ENCODE measurements around the gene MAGEB17. TPM values are rescaled to one million over a fixed set of nuclear protein-coding genes. Genes with fewer than 3 reads are reported as not detected.

Gene MAGEB17
- total and polyA plus RNA-seq, 2 of the 8 experiments (the other 6 are each of a cell fraction or from before 2014, with no cell fraction given) = 0.48 to 1.1 TPM

DNA sequence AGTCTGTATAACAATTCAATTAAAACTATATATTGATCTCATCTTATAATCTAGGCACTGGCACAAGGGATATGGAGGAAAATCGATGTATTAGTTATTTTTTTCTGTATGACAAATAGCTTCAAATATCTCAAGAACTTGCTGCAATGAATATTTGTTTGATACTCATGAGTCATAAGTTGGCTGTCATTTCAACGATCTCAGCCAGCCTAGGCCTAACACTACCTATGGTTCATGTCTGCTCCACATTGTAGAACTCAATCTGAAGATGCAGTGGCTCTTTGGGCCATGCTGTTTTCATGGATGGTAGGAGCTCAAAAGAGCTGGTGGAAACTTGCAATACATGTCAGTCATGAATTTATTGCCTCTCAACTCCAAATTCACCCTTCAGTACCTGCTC, 44.7 kb downstream of the MAGEB17 start:
- no peak overlapping the region for H3K4ac ChIP-seq (replicated peaks; ENCODE audit: insufficient read length, low read depth, low read length)
- no peaks in the 10 kb centered on the region for H3K79me2 ChIP-seq (ENCODE audit: control insufficient read depth in 1 of 2, insufficient read depth in 2 of 2, low read length in 2 of 2)
- WGBS, 2 experiments (ENCODE audit: extremely low coverage in 1 of 2, insufficient coverage in 1 of 2, insufficient read length in 1 of 2, insufficient replicate concordance in 2 of 2, low coverage in 1 of 2, low lambda C conversion rate in 2 of 2, missing lambda C conversion rate in 1 of 2) = 92% methylated on average over 2 of the region's 2 CpGs; no CpG with 5 or more reads in 1 of the 2 experiments
- peak overlapping the region; percentile 95 for H3K18ac ChIP-seq (ENCODE audit: extremely low read depth, low read length)
- peak overlapping the region; percentile 96; the same call in 1 of the 2 replicates for H2BK5ac ChIP-seq (ENCODE audit: low read depth, low read length)
- peak overlapping the region; percentile 97 for H2BK12ac ChIP-seq (ENCODE audit: low read depth, low read length)
- H2BK120ac ChIP-seq (replicated peaks; ENCODE audit: low read depth, low read length) = peak overlapping the region; percentile 13
- H3K14ac ChIP-seq (ENCODE audit: insufficient read length) = no peak overlapping the region
- no peak overlapping the region for H4K5ac ChIP-seq (ENCODE audit: insufficient read length, low read depth, low read length)
- H3K4me2 ChIP-seq (ENCODE audit: insufficient read depth in 1 of 2, low read depth in 2 of 2, low read length in 2 of 2) = no peak overlapping the region
- no peaks in the 10 kb centered on the region for H3K9me3 ChIP-seq (ENCODE audit: insufficient read depth in 2 of 2, low read depth in 1 of 2, low read length in 1 of 2)
- H4K20me1 ChIP-seq (replicated peaks in 1 of 2; ENCODE audit: control insufficient read depth in 1 of 2, insufficient read depth in 2 of 2, low read length in 2 of 2) = no peaks in the 10 kb centered on the region
- peak overlapping the region; percentile 66 for H4K91ac ChIP-seq (replicated peaks; ENCODE audit: insufficient read length, low read length)
- no peaks in the 10 kb centered on the region for H3K79me1 ChIP-seq (ENCODE audit: low read depth, low read length)
- no peak overlapping the region for H2AFZ ChIP-seq (ENCODE audit: low read length)
- no peak overlapping the region for H2AK5ac ChIP-seq (ENCODE audit: low read depth, low read length)
- no peak overlapping the region for H3K9ac ChIP-seq (replicated peaks in 1 of 4; ENCODE audit: extremely low read depth in 1 of 4, low read depth in 3 of 4, low read length in 3 of 4)
- H3K36me3 ChIP-seq (ENCODE audit: control insufficient read depth in 2 of 4, insufficient read depth in 4 of 4, low read length in 3 of 4) = no peaks in the 10 kb centered on the region
- CTCF ChIA-PET (ENCODE audit: partially characterized antibody) = interaction anchor here (0.8 to 1.8 kb wide), 15 partner anchors 13 to 459 kb away, joined by 3 to 10 read pairs (median 4); partner anchors contain the start of gene GRPR
- H4K8ac ChIP-seq (ENCODE audit: extremely low read depth, insufficient read depth, low read length) = no peak overlapping the region
- H3K23ac ChIP-seq (ENCODE audit: insufficient read length) = no peak overlapping the region
- no peak for TF ChIP-seq ZNF274 (IDR thresholded peaks at IDR 0.05; ENCODE audit: borderline replicate concordance, extremely low read depth, low read length)
- TF ChIP-seq GABPA (IDR thresholded peaks at IDR 0.05; ENCODE audit: borderline replicate concordance, insufficient read depth, low read length) = no peak
- TF ChIP-seq ASH2L (IDR thresholded peaks at IDR 0.05; ENCODE audit: low read length) = no peak
- no peak for TF ChIP-seq SUZ12 (IDR thresholded peaks at IDR 0.05; ENCODE audit: low read length)
- TF ChIP-seq, protein P1, sequence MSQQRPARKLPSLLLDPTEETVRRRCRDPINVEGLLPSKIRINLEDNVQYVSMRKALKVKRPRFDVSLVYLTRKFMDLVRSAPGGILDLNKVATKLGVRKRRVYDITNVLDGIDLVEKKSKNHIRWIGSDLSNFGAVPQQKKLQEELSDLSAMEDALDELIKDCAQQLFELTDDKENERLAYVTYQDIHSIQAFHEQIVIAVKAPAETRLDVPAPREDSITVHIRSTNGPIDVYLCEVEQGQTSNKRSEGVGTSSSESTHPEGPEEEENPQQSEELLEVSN (IDR thresholded peaks at IDR 0.05) = no peak
- H3K23me2 ChIP-seq (ENCODE audit: low read depth, low read length) = no peaks in the 10 kb centered on the region
- H2BK15ac ChIP-seq (ENCODE audit: low read length) = no peak overlapping the region
- H3K4me3 ChIP-seq (ENCODE audit: extremely low read depth in 1 of 4, insufficient read depth in 2 of 4, low read depth in 3 of 4, low read length in 4 of 4) = no peak overlapping the region
- FAIRE-seq (no peak), DNase-seq (ENCODE audit: low read depth in 1 of 2, low spot score in 2 of 2) (no peak)
- peak overlapping the region; percentile 96 for H2BK20ac ChIP-seq (ENCODE audit: low read length)
- no peak overlapping the region for H3K27ac ChIP-seq (ENCODE audit: low read depth, low read length)
- H3K27me3 ChIP-seq (replicated peaks in 1 of 4; ENCODE audit: control insufficient read depth in 3 of 4, extremely low read depth in 1 of 4, insufficient read depth in 3 of 4, low read length in 3 of 4) = no peaks in the 10 kb centered on the region
- H3K4me1 ChIP-seq (replicated peaks in 1 of 4; ENCODE audit: control insufficient read depth in 3 of 4, insufficient read depth in 4 of 4, low read length in 3 of 4) = peaks cover 2 to 16% (median 4%) of the 10 kb centered on the region in 4 experiments; a peak in 5 of 7 replicates
- H3K56ac ChIP-seq (replicated peaks; ENCODE audit: insufficient read length, low read depth, low read length) = no peak overlapping the region
- POLR2A ChIA-PET (ENCODE audit: partially characterized antibody) = interaction anchor here (1.0 to 1.5 kb wide), 2 partner anchors 24 to 366 kb away, joined by 4 to 6 read pairs; no protein-coding TSS in a partner anchor
